ENCODE results near the gene MDM4. TPM values are rescaled to one million over a fixed set of nuclear protein-coding genes. Genes with fewer than 3 reads are reported as not detected.
"Not testable (repeated sequence)": the region's sequence is repeated elsewhere in the genome, so short reads cannot be mapped to it uniquely, and the experiment has no call there.

The MDM4 gene
- total RNA-seq, 1 donor from 2014 or later, result 41.1 TPM

DNA sequence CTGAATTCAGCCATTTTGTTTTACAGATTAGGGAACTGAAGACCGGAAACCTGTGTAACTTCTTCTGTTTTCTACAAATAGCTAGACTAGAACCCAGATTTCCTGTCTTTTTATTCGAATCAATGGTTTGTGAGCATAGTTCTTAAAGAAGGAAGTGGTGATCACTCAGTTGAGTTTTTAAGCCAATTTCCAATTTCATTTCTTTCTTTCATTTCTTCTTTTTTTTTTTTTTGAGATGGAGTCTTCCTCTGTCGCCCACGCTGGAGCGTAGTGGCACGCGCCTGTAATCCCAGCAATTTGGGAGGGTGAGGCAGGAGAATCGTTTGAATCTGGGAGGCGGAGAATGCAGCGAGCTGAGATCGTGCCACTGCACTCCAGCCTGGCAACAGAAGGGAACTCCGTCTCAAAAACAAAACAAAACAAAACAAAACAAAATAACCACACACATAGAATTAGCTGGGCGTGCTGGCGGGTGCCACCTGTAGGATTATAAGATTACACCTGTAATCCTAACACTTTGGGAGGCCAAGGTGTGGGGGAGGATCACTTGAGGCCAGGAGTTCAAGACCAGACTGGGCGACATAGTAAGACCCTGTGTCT is 3.0 kb upstream of the MDM4 start:
- Mint-ChIP-seq H3K36me3 (ENCODE audit: low read depth, unreplicated experiment) (peaks cover 1% of the 10 kb centered on the region), H3K27ac (ENCODE audit: unreplicated experiment) (no peak overlapping the region), H3K4me3 (ENCODE audit: unreplicated experiment) (no peak overlapping the region), H3K27me3 (ENCODE audit: low read depth, unreplicated experiment) (no peaks in the 10 kb centered on the region), H3K4me1 (ENCODE audit: low read depth, unreplicated experiment) (no peaks in the 10 kb centered on the region), H3K9me3 (ENCODE audit: unreplicated experiment) (no peaks in the 10 kb centered on the region)
- Histone ChIP-seq H3K79me2 (ENCODE audit: insufficient read depth, low read length) (peaks cover 19% of the 10 kb centered on the region), H3K27me3 (ENCODE audit: insufficient read depth, low read length) (no peaks in the 10 kb centered on the region), H3K4me3 (ENCODE audit: insufficient read depth, low read depth, low read length) (no peak overlapping the region), H3K4me1 (ENCODE audit: insufficient read depth, low read length) (peaks cover 2% of the 10 kb centered on the region), H4K20me1 (ENCODE audit: insufficient read depth, low read length) (peaks cover 5% of the 10 kb centered on the region), H3K4me2 (ENCODE audit: low read length) (no peak overlapping the region), H3K27ac (ENCODE audit: low read depth, low read length) (no peak overlapping the region), H3K9ac (ENCODE audit: low read length) (no peak overlapping the region), H3K9me3 (ENCODE audit: insufficient read depth, low read depth, low read length) (no peaks in the 10 kb centered on the region), H3K36me3 (ENCODE audit: insufficient read depth, low read length) (no peaks in the 10 kb centered on the region), H2AFZ (ENCODE audit: low read depth, low read length) (no peak overlapping the region)
- FAIRE-seq (no peak), DNase-seq (ENCODE audit: low read depth) (no peak)
- no peak for TF ChIP-seq EZH2 (IDR thresholded peaks at IDR 0.05; ENCODE audit: insufficient read depth, low read length)
- TF ChIP-seq, protein P1, sequence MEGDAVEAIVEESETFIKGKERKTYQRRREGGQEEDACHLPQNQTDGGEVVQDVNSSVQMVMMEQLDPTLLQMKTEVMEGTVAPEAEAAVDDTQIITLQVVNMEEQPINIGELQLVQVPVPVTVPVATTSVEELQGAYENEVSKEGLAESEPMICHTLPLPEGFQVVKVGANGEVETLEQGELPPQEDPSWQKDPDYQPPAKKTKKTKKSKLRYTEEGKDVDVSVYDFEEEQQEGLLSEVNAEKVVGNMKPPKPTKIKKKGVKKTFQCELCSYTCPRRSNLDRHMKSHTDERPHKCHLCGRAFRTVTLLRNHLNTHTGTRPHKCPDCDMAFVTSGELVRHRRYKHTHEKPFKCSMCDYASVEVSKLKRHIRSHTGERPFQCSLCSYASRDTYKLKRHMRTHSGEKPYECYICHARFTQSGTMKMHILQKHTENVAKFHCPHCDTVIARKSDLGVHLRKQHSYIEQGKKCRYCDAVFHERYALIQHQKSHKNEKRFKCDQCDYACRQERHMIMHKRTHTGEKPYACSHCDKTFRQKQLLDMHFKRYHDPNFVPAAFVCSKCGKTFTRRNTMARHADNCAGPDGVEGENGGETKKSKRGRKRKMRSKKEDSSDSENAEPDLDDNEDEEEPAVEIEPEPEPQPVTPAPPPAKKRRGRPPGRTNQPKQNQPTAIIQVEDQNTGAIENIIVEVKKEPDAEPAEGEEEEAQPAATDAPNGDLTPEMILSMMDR (IDR thresholded peaks at IDR 0.05; ENCODE audit: insufficient read depth, low read depth, low read length), result no peak

DNA sequence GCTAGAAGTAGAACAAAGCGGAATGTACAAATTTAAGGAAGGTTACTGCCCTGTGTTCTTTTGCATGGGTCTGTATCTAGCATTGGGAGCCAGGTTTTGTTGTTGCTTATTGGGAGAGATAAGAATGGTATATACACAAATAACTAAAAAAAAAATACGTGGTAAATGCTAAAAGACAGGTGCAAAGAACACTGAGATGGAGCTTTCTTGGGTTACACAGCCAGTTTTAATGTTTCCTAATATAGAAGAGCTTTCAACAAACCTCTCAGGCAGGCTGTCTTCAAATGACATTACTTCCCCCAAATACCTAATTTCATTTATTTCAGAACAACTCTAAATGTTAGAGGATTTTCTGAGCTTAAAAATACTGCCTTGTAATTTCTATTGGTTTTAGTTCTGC is 1.4 kb upstream of the MDM4 start:
- no peak overlapping the region for H3K9ac ChIP-seq (ENCODE audit: low read length)
- H3K4me3 ChIP-seq (ENCODE audit: insufficient read depth, low read depth, low read length), result no peak overlapping the region
- H3K9me3 ChIP-seq (ENCODE audit: insufficient read depth, low read depth, low read length), result no peaks in the 10 kb centered on the region
- Mint-ChIP-seq H3K27ac (ENCODE audit: unreplicated experiment) (no peak overlapping the region), H3K4me1 (ENCODE audit: low read depth, unreplicated experiment) (no peaks in the 10 kb centered on the region), H3K4me3 (ENCODE audit: unreplicated experiment) (no peak overlapping the region), H3K36me3 (ENCODE audit: low read depth, unreplicated experiment) (peaks cover 3% of the 10 kb centered on the region), H3K9me3 (ENCODE audit: unreplicated experiment) (no peaks in the 10 kb centered on the region), H3K27me3 (ENCODE audit: low read depth, unreplicated experiment) (no peaks in the 10 kb centered on the region)
- FAIRE-seq, result no peak
- peaks cover 2% of the 10 kb centered on the region for H3K4me1 ChIP-seq (ENCODE audit: insufficient read depth, low read length)
- no peak for TF ChIP-seq EZH2 (IDR thresholded peaks at IDR 0.05; ENCODE audit: insufficient read depth, low read length)
- TF ChIP-seq, protein P1 (IDR thresholded peaks at IDR 0.05; ENCODE audit: insufficient read depth, low read depth, low read length), result no peak
- H4K20me1 ChIP-seq (ENCODE audit: insufficient read depth, low read length), result peaks cover 21% of the 10 kb centered on the region
- H3K27me3 ChIP-seq (ENCODE audit: insufficient read depth, low read length), result no peaks in the 10 kb centered on the region
- H3K4me2 ChIP-seq (ENCODE audit: low read length), result no peak overlapping the region
- H3K79me2 ChIP-seq (ENCODE audit: insufficient read depth, low read length), result peaks cover 35% of the 10 kb centered on the region
- H3K36me3 ChIP-seq (ENCODE audit: insufficient read depth, low read length), result no peaks in the 10 kb centered on the region
- no peak overlapping the region for H2AFZ ChIP-seq (ENCODE audit: low read depth, low read length)
- no peak overlapping the region for H3K27ac ChIP-seq (ENCODE audit: low read depth, low read length)
- DNase-seq (ENCODE audit: low read depth), result no peak

DNA sequence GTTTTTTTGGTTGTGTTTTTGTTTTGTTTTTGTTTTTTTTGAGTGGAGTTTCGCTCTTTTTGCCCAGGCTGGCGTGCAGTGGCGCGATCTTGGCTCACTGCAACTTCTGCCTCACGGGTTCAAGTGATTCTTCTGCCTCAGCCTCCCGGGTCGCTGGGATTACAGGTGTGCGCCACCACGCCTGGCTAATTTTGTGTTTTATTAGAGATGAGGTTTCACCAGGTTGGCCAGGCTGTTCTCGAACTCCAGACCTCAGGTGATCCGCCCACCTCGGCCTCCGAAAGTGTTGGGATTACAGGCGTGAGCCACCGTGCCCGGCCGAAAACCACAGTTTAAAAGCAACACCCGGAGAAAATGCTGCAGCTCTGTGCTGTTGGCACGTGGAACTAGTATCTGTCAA is 1.2 kb downstream of the MDM4 start:
- not testable (repeated sequence) for H3K36me3 ChIP-seq (ENCODE audit: insufficient read depth, low read length); H3K4me3 ChIP-seq (ENCODE audit: insufficient read depth, low read depth, low read length); H2AFZ ChIP-seq (ENCODE audit: low read depth, low read length); H3K36me3 Mint-ChIP-seq (ENCODE audit: low read depth, unreplicated experiment); H3K27me3 Mint-ChIP-seq (ENCODE audit: low read depth, unreplicated experiment); H3K9ac ChIP-seq (ENCODE audit: low read length); DNase-seq (ENCODE audit: low read depth); H3K4me3 Mint-ChIP-seq (ENCODE audit: unreplicated experiment); H3K27me3 ChIP-seq (ENCODE audit: insufficient read depth, low read length); H3K9me3 ChIP-seq (ENCODE audit: insufficient read depth, low read depth, low read length); H3K27ac ChIP-seq (ENCODE audit: low read depth, low read length); FAIRE-seq; H3K9me3 Mint-ChIP-seq (ENCODE audit: unreplicated experiment)
- Histone ChIP-seq H3K79me2 (ENCODE audit: insufficient read depth, low read length) (peaks cover 57% of the 10 kb centered on the region), H4K20me1 (ENCODE audit: insufficient read depth, low read length) (peaks cover 43% of the 10 kb centered on the region), H3K4me2 (ENCODE audit: low read length) (peak overlapping the region; percentile 87), H3K4me1 (ENCODE audit: insufficient read depth, low read length) (peaks cover 13% of the 10 kb centered on the region)
- H3K4me1 Mint-ChIP-seq (ENCODE audit: low read depth, unreplicated experiment), result peaks cover 11% of the 10 kb centered on the region
- H3K27ac Mint-ChIP-seq (ENCODE audit: unreplicated experiment), result peak overlapping the region; percentile 27
